HG03457 (cell line): ENCODE data around the gene ACBD3.
"Not testable (repeated sequence)": the region's sequence is repeated elsewhere in the genome, so short reads cannot be mapped to it uniquely, and the experiment has no call there.

Experiments used
- ATAC-seq: cut with Tn5 transposase; IDR thresholded peaks from one replicate; pipeline ENCODE4 v1.9.1; 2021; ENCODE audit warnings: moderate number of reproducible peaks; ENCODE audit not compliant: unreplicated experiment

The ACBD3 gene

GRCh38 chr1:226186124-226187018, at the start of gene ACBD3:
Gene ACBD3, minus strand, starts transcription at chr1:226186741. Its CDS starts 66 bp downstream, at chr1:226186675.
- peak; percentile 77 for ATAC-seq

- ATAC-seq: no peak
Observed at GRCh38 chr1:226233806-226234205, 47.3 kb upstream of the ACBD3 start.

GRCh38 chr1:226233293-226233692, 46.8 kb upstream of the ACBD3 start:
- ATAC-seq: no peak

- ATAC-seq: no peak
Observed at GRCh38 chr1:226226601-226227000, 40.1 kb upstream of the ACBD3 start.

GRCh38 chr1:226223786-226224244, 37.3 kb upstream of the ACBD3 start:
- ATAC-seq: peak; percentile 58

GRCh38 chr1:226223157-226223785, 36.7 kb upstream of the ACBD3 start, which contains the start of gene MIXL1:
Gene MIXL1, plus strand, starts transcription at chr1:226223664. Its CDS starts 18 bp downstream, at chr1:226223682.
- no peak for ATAC-seq

- no peak for ATAC-seq
Observed at GRCh38 chr1:226222686-226223085, 36.1 kb upstream of the ACBD3 start.

- ATAC-seq: no peak
Observed at GRCh38 chr1:226220473-226221189, 34.1 kb upstream of the ACBD3 start.

- no peak for ATAC-seq
Observed at GRCh38 chr1:226217273-226217672, 30.7 kb upstream of the ACBD3 start.

- no peak for ATAC-seq
Observed at GRCh38 chr1:226216056-226216455, 29.5 kb upstream of the ACBD3 start.

- no peak for ATAC-seq
Observed at GRCh38 chr1:226215239-226215638, 28.7 kb upstream of the ACBD3 start.

- no peak for ATAC-seq
Observed at GRCh38 chr1:226212545-226212944, 26.0 kb upstream of the ACBD3 start.

GRCh38 chr1:226211181-226211821, 24.8 kb upstream of the ACBD3 start:
- ATAC-seq: no peak

GRCh38 chr1:226210571-226211176, 24.1 kb upstream of the ACBD3 start:
- ATAC-seq: no peak

- no peak for ATAC-seq
Observed at GRCh38 chr1:226209307-226210059, 22.9 kb upstream of the ACBD3 start.

- ATAC-seq: no peak
Observed at GRCh38 chr1:226207048-226207447, 20.5 kb upstream of the ACBD3 start.

- no peak for ATAC-seq
Observed at GRCh38 chr1:226204198-226204597, 17.7 kb upstream of the ACBD3 start.

GRCh38 chr1:226203655-226204054, 17.1 kb upstream of the ACBD3 start:
- no peak for ATAC-seq

GRCh38 chr1:226203240-226203639, 16.7 kb upstream of the ACBD3 start:
- ATAC-seq: no peak

- ATAC-seq: not testable (repeated sequence)
Observed at GRCh38 chr1:226202666-226203065, 16.1 kb upstream of the ACBD3 start.
